HG02884 (cell line): ENCODE measurements around the gene TAS1R3.
"Not testable (repeated sequence)": the region's sequence is repeated elsewhere in the genome, so short reads cannot be mapped to it uniquely, and the experiment has no call there.

ENCODE experiments used
- ATAC-seq: cut with Tn5 transposase; IDR thresholded peaks from one replicate; pipeline ENCODE4 v1.9.1; 2021; ENCODE audit warnings: mild to moderate bottlenecking, moderate library complexity; ENCODE audit not compliant: unreplicated experiment

Gene TAS1R3

GRCh38 chr1:1364266-1364665, 33.2 kb downstream of the TAS1R3 start:
- no peak for ATAC-seq

- no peak for ATAC-seq
Observed at GRCh38 chr1:1365875-1366698, 35.0 kb downstream of the TAS1R3 start.

DNA sequence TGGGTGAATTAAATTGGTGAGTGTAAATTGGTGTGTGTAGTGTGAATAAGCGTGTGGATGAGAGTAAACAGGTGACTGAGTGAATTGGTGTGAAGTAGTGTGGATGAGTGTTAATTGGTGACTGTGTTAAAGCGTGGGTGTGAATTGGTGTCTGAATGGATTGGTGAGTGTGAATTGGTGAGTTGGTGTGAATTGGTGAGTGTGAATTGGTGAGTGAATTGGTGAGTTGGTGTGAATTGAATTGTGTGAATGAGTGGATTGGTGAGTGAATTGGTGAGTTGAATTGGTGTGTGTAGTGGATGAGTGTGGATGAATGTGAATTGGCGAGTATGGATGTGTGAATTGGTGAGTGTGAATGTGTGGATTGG, 35.6 kb downstream of the TAS1R3 start:
- no peak for ATAC-seq

GRCh38 chr1:1367315-1367714, 36.2 kb downstream of the TAS1R3 start:
- no peak for ATAC-seq

DNA sequence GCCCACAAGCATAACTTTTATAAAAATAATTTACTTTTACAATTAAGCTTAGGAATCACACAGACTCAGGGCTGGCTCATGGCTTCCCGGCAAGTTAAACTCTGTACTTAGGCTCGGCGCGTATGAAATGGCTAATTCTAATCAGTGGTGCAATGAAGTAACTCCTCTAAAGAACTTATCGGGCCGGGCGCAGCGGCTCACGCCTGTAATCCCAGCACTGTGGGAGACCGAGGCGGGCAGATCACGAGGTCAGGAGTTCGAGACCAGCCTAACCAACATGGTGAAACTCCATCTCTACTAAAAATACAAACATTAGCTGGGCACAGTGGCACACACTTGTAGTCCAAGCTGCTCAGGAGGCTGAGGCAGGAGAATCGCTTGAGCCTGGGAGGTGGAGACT, 39.0 kb downstream of the TAS1R3 start:
- not testable (repeated sequence) for ATAC-seq

DNA sequence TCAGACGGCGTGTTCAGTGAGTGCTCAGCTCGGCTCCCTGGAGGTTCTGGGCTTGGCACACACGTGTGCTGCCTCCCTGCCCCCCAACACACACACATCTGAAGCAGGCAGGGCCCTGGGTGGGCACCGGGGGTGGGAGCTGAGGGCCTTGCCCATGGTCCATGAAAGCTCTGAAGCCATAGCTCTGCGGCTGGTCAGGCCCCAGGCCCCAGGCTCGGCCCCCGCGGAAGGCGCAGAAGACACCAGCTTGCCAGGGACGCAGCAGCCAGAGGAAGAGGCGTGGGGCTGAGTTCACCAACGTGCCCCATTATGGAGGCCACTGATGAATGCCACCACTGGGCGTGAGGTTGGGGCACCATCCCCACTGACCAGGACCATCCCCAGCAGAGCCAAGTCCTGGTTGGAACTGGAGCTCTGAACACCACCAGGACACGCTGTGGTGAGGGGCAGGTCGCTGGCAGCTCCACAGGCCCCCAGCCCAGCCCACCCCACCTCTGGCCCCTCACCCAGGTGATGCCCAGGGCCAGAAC, 39.8 kb downstream of the TAS1R3 start:
- no peak for ATAC-seq

GRCh38 chr1:1371364-1371745, 40.3 kb downstream of the TAS1R3 start:
- no peak for ATAC-seq

DNA sequence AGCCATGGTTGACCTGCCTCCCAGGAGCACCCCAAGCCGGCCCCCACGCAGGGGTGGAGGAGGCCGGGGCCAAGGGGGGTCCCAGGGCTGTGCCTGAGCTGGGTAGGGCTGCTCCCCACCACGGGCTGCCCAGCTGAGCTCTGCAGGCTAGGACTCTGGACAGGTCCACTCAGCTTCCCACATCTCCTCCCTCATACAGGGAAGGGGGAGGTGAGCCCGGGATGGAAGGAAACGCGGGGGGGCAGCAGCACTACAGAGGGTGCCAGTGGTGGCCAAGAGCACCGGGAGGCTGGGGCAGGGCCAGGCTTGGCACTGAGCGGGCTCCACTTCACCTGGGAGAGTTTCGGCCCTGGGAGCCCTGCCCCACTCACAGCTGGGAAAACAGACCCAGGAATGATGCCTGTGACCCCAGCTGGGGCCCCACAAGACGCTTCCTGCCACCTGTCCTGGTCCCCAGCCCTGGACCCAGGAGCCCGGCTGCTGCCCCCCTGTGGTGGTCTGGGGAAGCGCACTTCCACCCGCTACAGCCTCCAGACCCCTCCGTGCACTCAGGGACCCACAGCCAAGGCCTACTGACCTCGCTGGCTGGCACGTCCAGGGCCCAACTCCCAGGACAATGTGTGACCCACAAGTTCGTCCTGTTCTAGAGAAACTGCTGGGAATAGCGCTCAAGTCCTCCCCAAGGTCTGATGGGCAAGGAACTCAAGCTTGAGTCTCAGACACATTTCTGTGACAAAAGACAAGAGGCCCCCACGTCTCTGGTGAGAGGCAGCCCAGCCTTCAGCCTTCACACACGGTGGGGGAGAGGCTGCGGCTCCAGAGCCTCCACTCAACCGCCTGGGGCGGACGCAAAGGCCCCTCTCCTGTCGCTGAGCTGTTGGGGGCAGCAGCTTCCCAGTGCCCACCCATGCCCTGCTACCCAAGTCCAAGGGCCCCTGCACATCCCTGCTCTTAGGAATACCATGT, 40.9 kb downstream of the TAS1R3 start:
- ATAC-seq, result no peak

DNA sequence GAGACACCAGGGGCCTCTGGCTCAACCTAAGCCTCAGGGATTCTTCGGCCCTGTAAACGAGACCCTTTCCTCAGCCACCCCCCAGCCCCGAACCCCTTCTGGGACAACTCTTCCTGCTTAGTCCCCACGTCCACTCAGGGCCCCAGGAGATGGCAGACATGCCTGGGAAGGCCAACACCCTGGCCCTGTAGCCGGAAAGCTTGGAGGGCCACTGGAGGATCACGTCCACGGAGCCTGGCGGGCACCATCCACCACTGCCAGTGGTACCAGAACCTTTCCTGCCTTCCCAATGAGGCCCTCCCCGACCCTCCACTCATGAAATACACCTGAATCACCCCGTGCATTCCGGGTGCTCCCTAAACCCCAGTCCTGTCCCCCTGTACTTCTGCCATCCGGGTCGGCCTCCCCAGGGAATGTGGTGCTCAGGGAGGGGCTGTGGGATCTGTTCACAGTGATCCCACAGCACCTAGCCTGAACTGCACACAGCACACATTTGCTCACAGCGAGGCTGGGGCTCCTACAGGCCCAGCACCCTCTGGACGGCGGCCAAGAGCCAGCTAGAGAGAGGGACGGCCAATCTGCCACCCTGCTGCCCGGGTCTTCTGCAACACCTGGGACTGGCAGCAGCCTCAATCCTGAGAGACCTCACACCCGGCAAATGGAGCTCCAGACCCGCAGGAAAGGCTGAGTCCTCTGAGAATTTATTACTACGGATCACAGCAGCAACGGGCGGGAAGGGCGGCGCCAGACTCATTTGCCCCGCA, 42.2 kb downstream of the TAS1R3 start:
- no peak for ATAC-seq

DNA sequence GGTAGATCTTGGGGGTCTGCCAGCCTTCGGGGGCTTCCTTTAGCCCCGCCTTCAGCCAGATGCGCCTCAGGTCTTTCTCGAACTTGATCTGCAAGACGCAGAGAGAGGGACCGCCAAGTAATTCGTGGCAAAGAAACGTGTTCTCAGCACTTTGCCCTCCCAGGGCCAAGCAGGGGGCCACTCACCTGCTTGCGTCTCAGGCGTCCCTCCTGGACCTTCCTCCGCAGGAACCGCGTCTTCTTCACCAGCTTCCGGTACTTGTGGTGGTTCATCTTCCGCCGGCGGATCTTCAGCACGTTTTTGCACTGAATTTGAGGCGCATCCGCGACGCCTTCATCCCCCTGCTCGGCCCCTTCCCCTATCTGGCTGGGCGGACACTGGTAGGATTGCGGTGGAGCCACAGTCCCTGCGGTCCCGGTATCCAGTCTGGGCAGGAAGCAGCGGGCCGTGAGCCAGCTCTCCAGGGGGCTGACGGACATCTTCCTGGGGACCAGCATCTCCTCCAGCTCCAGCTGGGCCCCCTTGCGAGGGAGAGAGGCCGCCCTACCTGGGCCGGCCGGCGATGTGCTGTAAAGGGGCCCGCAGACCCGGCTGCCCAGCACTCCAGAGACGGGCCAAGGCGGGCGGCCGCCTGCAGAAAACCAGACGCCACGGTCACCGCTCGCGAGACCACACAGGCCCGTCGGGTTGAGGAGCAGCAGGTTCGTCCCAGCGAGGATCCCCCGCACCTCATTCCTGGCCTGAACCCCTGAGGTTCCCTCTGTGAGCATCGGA, 42.9 kb downstream of the TAS1R3 start:
- no peak for ATAC-seq

GRCh38 chr1:1374589-1374928, 43.5 kb downstream of the TAS1R3 start:
- no peak for ATAC-seq

GRCh38 chr1:1374929-1375662, 44.0 kb downstream of the TAS1R3 start, which contains the start of gene AURKAIP1:
Gene AURKAIP1 (minus strand): TSS chr1:1375207. CDS start chr1:1374756, 451 bp downstream.
- ATAC-seq, result peak; percentile 80

- ATAC-seq, result no peak
Observed at GRCh38 chr1:1376551-1377226, 45.6 kb downstream of the TAS1R3 start.

- ATAC-seq, result no peak
Observed at GRCh38 chr1:1377540-1378205, 46.6 kb downstream of the TAS1R3 start.

GRCh38 chr1:1380860-1381259, 49.8 kb downstream of the TAS1R3 start:
- ATAC-seq, result no peak

- ATAC-seq, result no peak
Observed at GRCh38 chr1:1381294-1381693, 50.2 kb downstream of the TAS1R3 start.
